Subcutaneous abdominal adipose tissue (tissue), 5 donors: ENCODE data around the gene BCAT1.
"Not testable (repeated sequence)": the region's sequence is repeated elsewhere in the genome, so short reads cannot be mapped to it uniquely, and the experiment has no call there.

Experiments used
- H3K27ac ChIP-seq: one replicate; pipeline ENCODE4 v1.7.0; 2013; ENCODE audit warnings: low read depth, mild to moderate bottlenecking, inconsistent platforms, low read length, moderate library complexity
- H3K27me3 ChIP-seq, 5 donors: one replicate each; pipeline ENCODE4 v1.7.0; 2013; ENCODE audit warnings: low read length in 5 of 5, inconsistent platforms in 1 of 5; ENCODE audit not compliant: control insufficient read depth in 5 of 5, insufficient read depth in 4 of 5
- H3K36me3 ChIP-seq, 5 donors: one replicate each; pipeline ENCODE4 v1.7.0; 2013; ENCODE audit warnings: low read length in 5 of 5; ENCODE audit not compliant: control insufficient read depth in 5 of 5, insufficient read depth in 5 of 5
- H3K4me1 ChIP-seq, 5 donors: one replicate each; pipeline ENCODE4 v1.7.0; 2013; ENCODE audit warnings: low read length in 5 of 5, mild to moderate bottlenecking in 3 of 5, moderate library complexity in 1 of 5; ENCODE audit not compliant: control insufficient read depth in 5 of 5, insufficient read depth in 5 of 5
- H3K4me3 ChIP-seq, 5 donors: one replicate each; pipeline ENCODE4 v1.7.0; 2013; ENCODE audit warnings: low read length in 5 of 5, low read depth in 1 of 5
- H3K9ac ChIP-seq, 5 donors: one replicate each; pipeline ENCODE4 v1.7.0; 2013; ENCODE audit warnings: low read length in 5 of 5, mild to moderate bottlenecking in 4 of 5, moderate library complexity in 3 of 5
- H3K9me3 ChIP-seq, 5 donors: one replicate each; pipeline ENCODE4 v1.7.0; 2013; ENCODE audit warnings: low read length in 5 of 5; ENCODE audit not compliant: control insufficient read depth in 5 of 5
- donor health status: healthy.
- donor health status: healthy.
- donor health status: healthy.
- donor health status: healthy.
- donor health status: healthy.

Gene BCAT1

GRCh38 chr12:24964342-24964741, 15.4 kb upstream of the BCAT1 start:
- Histone ChIP-seq H3K9me3 (peaks cover 0 to 12% (median 9%) of the 10 kb centered on the region in 5 donors), H3K9ac (no peak overlapping the region), H3K27ac (no peak overlapping the region), H3K36me3 (no peaks in the 10 kb centered on the region), H3K4me3 (no peak overlapping the region), H3K4me1 (peaks cover 0 to 3% (median 0%) of the 10 kb centered on the region in 5 donors), H3K27me3 (no peaks in the 10 kb centered on the region)

GRCh38 chr12:24960222-24960855, 11.4 kb upstream of the BCAT1 start:
- Histone ChIP-seq H3K27ac (no peak overlapping the region), H3K27me3 (no peaks in the 10 kb centered on the region), H3K4me1 (no peaks in the 10 kb centered on the region), H3K9ac (no peak overlapping the region), H3K36me3 (no peaks in the 10 kb centered on the region), H3K4me3 (no peak overlapping the region), H3K9me3 (peaks cover 0 to 12% (median 9%) of the 10 kb centered on the region in 5 donors)

GRCh38 chr12:24956351-24956750, 7.5 kb upstream of the BCAT1 start:
- not testable (repeated sequence) for H3K4me1 ChIP-seq, H3K4me3 ChIP-seq, H3K9ac ChIP-seq, H3K27ac ChIP-seq, H3K36me3 ChIP-seq, H3K9me3 ChIP-seq, H3K27me3 ChIP-seq

- Histone ChIP-seq H3K9me3 (no peaks in the 10 kb centered on the region), H3K4me1 (no peaks in the 10 kb centered on the region), H3K27me3 (no peaks in the 10 kb centered on the region), H3K36me3 (no peaks in the 10 kb centered on the region), H3K4me3 (no peak overlapping the region), H3K9ac (no peak overlapping the region), H3K27ac (no peak overlapping the region)
These were observed 7.0 kb upstream of the BCAT1 start for GRCh38 chr12:24955853-24956252.

- Histone ChIP-seq H3K27ac (no peak overlapping the region), H3K9ac (no peak overlapping the region), H3K27me3 (no peaks in the 10 kb centered on the region), H3K4me3 (no peak overlapping the region), H3K9me3 (no peaks in the 10 kb centered on the region), H3K36me3 (no peaks in the 10 kb centered on the region), H3K4me1 (no peaks in the 10 kb centered on the region)
These were observed 6.5 kb upstream of the BCAT1 start for GRCh38 chr12:24955389-24955788.

- Histone ChIP-seq H3K27ac (no peak overlapping the region), H3K4me3 (no peak overlapping the region), H3K4me1 (peaks cover 0 to 3% (median 2%) of the 10 kb centered on the region in 5 donors), H3K36me3 (no peaks in the 10 kb centered on the region), H3K9me3 (no peaks in the 10 kb centered on the region), H3K27me3 (no peaks in the 10 kb centered on the region), H3K9ac (no peak overlapping the region)
These were observed 5.4 kb upstream of the BCAT1 start for GRCh38 chr12:24954261-24954660.

- Histone ChIP-seq H3K9me3 (no peaks in the 10 kb centered on the region), H3K4me3 (no peak overlapping the region), H3K27ac (no peak overlapping the region), H3K36me3 (no peaks in the 10 kb centered on the region), H3K27me3 (peaks cover 0 to 4% (median 0%) of the 10 kb centered on the region in 5 donors), H3K4me1 (peaks cover 0 to 18% (median 16%) of the 10 kb centered on the region in 5 donors), H3K9ac (no peak overlapping the region)
These were observed 3.5 kb upstream of the BCAT1 start for GRCh38 chr12:24952389-24952788.

- peaks cover 0 to 8% (median 0%) of the 10 kb centered on the region in 5 donors for H3K27me3 ChIP-seq
- no peak overlapping the region for H3K9ac ChIP-seq
- no peak overlapping the region for H3K27ac ChIP-seq
- peaks cover 0 to 21% (median 16%) of the 10 kb centered on the region in 5 donors for H3K4me1 ChIP-seq
- no peaks in the 10 kb centered on the region for H3K9me3 ChIP-seq
- H3K4me3 ChIP-seq, result no peak overlapping the region
- no peaks in the 10 kb centered on the region for H3K36me3 ChIP-seq
These were observed 1.4 kb upstream of the BCAT1 start for GRCh38 chr12:24950231-24950834.

- H3K36me3 ChIP-seq, result no peaks in the 10 kb centered on the region
- peak overlapping the region; percentile 79 to 95 (median 91) for H3K4me3 ChIP-seq
- peaks cover 0 to 21% (median 16%) of the 10 kb centered on the region in 5 donors for H3K4me1 ChIP-seq
- H3K27ac ChIP-seq, result peak overlapping the region; percentile 18
- no peaks in the 10 kb centered on the region for H3K9me3 ChIP-seq
- peaks cover 0 to 8% (median 0%) of the 10 kb centered on the region in 5 donors for H3K27me3 ChIP-seq
- H3K9ac ChIP-seq, result peak overlapping the region in 4 of 5 donors; percentile 40 to 73 (median 65)
These were observed 513 bp downstream of the BCAT1 start for GRCh38 chr12:24948420-24948756.

GRCh38 chr12:24947541-24948419, 1.1 kb downstream of the BCAT1 start:
- peaks cover 0 to 8% (median 0%) of the 10 kb centered on the region in 5 donors for H3K27me3 ChIP-seq
- no peaks in the 10 kb centered on the region for H3K9me3 ChIP-seq
- H3K9ac ChIP-seq, result peak overlapping the region in 4 of 5 donors; percentile 40 to 73 (median 65)
- H3K4me1 ChIP-seq, result peaks cover 0 to 21% (median 16%) of the 10 kb centered on the region in 5 donors
- H3K4me3 ChIP-seq, result peak overlapping the region; percentile 79 to 95 (median 91)
- no peaks in the 10 kb centered on the region for H3K36me3 ChIP-seq
- H3K27ac ChIP-seq, result peak overlapping the region; percentile 25
